ENCODE results near the gene FAM131A.

Gene FAM131A

DNA sequence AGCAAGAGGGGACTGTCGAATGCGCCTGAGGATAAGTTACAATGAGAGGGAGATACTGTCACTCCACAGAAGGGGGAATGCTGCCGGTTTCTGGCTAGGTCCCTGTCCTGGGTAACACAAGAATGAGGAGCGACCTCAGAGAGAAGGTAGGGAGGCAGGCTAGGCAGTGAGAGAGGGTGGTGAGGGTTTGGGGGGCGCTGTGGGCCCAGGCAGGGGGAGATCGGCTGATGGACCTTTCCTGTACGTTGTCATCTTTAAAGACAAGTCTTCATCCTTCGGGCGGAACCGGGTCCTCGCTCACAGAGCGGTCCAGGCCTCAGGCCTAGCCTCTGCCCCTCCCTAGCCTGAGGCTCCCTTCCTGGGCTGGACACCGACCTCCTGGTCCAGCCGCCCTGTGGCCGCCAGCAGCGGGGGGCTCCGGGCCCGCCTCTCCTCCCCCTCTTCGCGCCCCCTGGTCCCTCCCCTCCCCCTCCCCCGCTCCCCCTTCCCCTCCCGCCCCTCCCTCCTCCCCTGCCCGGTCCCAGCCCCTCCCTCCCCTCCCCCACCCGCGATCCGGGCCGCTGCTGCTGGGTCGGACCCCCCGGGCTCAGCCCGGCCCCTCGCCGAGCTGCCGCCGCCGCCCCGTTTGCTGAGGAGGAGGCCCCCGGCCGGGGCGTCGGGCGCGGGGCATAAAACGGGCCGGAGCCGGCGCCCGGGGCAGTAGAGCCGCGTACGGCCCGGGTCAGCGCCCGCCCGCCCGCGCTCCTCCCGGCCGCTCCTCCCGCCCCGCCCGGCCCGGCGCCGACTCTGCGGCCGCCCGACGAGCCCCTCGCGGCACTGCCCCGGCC lies 42.2 kb downstream of the FAM131A start, which contains the start of gene CHRD:
CHRD (plus strand) TSS at position 697 of the 827 bp plus-strand sequence. CDS start 265 bp downstream, outside the sequence.
- no peak for DNase-seq

DNA sequence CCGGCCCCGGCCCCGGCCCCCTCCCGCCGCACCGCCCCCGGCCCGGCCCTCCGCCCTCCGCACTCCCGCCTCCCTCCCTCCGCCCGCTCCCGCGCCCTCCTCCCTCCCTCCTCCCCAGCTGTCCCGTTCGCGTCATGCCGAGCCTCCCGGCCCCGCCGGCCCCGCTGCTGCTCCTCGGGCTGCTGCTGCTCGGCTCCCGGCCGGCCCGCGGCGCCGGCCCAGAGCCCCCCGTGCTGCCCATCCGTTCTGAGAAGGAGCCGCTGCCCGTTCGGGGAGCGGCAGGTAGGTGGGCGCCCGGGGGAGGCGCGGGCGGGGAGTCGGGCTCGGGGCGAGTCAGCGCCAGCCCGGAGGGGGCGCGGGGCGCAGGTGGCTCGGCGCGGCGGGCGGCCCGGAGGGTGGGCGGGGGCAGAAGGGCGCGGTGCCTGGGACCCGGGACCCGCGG lies 42.8 kb downstream of the FAM131A start:
- DNase-seq, result peak in 1 of 2 experiments; percentile 40

DNA sequence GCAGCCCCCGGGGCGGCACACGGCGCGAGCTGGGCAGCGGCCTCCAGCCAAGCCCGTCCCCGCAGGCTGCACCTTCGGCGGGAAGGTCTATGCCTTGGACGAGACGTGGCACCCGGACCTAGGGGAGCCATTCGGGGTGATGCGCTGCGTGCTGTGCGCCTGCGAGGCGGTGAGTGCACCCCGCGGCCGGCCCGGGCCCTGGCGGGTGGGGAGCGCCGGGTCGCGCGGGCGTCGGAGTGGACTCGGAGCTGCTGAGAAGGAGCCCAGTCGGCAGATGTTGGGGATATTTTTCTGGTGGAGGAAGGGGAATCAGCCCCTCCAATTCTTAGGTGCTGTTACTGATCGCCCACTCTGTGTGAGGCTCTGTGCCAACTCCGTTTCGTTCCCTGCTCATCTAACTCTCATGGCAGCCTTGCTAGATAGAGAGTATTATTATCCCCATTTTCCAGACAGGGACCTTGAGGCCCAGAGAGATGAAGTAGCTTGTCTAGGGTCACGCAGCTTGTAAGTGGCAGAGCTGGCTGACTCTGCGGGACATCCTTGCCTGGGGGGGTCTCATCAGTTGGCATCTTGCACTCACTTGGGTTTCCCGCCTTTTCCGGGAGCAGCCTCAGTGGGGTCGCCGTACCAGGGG lies 43.3 kb downstream of the FAM131A start:
- DNase-seq, result no peak

DNA sequence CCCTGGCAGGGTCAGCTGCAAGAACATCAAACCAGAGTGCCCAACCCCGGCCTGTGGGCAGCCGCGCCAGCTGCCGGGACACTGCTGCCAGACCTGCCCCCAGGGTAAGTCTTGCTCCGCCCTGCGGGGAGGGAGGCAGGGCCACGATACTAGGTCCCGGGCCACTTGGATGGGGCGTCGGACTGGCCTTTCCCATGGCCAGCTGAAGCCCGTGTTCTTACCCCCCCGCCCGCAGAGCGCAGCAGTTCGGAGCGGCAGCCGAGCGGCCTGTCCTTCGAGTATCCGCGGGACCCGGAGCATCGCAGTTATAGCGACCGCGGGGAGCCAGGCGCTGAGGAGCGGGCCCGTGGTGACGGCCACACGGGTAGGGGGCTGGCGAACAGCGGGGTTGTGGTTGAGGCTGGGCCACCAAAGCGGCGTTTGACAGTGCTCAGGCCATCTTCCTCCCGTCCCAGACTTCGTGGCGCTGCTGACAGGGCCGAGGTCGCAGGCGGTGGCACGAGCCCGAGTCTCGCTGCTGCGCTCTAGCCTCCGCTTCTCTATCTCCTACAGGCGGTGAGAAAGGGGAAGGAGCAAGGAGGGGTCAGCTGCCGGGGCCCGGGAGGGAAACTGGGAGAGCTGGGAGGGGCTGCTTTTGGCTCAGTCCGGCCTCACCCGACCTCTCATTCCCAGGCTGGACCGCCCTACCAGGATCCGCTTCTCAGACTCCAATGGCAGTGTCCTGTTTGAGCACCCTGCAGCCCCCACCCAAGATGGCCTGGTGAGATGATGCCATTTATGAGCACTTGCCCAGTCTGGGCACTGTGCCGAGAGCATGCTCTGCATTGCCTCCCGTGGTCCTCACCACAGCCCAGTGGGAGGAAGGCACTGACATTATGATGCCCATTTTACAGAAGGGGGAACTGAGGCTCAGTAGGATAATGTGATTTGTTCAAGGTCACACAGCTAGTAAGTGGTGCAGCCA lies 44.1 kb downstream of the FAM131A start:
- peak in 1 of 2 experiments; percentile 10 for DNase-seq

DNA sequence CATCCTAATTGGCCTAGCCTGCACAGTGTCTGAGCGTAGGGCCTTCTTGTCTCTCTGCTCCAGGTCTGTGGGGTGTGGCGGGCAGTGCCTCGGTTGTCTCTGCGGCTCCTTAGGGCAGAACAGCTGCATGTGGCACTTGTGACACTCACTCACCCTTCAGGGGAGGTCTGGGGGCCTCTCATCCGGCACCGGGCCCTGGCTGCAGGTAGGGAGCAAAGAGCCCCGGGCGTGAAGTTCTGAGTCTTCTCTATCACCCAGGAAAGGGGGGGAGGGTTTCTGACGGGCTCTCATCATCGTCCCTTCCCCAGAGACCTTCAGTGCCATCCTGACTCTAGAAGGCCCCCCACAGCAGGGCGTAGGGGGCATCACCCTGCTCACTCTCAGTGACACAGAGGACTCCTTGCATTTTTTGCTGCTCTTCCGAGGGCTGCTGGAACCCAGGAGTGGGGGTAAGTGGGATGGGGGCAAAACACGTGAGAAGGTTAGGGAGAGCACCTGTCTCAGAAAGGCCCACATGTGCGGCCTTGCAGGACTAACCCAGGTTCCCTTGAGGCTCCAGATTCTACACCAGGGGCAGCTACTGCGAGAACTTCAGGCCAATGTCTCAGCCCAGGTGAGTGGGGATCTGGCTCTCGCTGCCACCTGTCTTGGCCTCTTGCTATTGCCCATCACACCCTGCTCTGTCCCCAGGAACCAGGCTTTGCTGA lies 45.1 kb downstream of the FAM131A start:
- DNase-seq, result no peak

DNA sequence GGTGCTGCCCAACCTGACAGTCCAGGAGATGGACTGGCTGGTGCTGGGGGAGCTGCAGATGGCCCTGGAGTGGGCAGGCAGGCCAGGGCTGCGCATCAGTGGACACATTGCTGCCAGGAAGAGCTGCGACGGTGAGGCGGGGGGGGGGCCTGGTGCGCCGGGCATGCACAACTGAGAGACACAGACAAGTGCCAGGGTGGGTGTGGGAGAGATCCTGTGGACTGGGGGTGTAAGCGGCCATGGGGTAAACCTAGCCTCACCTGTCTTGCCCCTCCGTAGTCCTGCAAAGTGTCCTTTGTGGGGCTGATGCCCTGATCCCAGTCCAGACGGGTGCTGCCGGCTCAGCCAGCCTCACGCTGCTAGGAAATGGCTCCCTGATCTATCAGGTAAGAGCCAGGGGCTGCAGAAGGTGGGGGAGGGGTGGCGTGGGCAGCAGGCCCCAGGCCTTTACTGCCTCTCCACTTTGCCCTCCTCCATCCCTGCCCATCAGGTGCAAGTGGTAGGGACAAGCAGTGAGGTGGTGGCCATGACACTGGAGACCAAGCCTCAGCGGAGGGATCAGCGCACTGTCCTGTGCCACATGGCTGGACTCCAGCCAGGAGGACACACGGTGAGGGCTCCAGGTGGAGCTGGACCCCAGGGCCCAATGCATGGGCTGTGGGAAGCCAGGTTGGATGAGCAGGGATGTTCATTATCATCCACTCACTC lies 45.8 kb downstream of the FAM131A start:
- no peak for DNase-seq

DNA sequence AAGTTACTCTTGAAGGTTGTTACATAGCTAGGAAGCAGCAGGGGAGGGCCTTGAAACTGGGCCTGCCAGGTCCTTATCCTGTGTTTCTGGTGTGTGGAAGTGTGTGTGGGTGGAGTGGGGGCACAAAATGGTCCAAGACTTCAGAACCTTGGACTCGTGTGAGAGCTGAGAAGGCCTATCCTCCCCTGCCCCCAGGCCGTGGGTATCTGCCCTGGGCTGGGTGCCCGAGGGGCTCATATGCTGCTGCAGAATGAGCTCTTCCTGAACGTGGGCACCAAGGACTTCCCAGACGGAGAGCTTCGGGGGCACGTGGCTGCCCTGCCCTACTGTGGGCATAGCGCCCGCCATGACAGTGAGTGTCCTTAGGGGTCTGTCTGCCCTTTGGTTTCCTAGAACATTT lies 46.9 kb downstream of the FAM131A start:
- no peak for DNase-seq

DNA sequence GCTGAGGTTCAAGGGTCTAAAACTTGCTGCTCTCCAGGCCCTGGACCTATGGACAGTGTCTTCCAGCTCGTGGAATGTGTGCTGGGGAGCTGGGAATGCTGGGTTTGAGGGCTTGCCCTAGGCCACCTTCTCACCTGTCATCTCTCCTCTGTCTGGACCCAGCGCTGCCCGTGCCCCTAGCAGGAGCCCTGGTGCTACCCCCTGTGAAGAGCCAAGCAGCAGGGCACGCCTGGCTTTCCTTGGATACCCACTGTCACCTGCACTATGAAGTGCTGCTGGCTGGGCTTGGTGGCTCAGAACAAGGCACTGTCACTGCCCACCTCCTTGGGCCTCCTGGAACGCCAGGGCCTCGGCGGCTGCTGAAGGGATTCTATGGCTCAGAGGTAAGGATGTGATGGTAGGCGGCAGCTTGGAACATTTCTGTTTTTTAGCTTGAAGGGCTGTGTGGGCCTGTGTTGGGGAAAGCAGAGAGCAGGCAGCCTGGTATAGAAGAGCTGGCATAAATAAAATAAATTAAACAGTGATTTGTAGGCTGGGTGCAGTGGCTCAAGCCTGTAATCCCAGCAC lies 47.5 kb downstream of the FAM131A start:
- no peak for DNase-seq

DNA sequence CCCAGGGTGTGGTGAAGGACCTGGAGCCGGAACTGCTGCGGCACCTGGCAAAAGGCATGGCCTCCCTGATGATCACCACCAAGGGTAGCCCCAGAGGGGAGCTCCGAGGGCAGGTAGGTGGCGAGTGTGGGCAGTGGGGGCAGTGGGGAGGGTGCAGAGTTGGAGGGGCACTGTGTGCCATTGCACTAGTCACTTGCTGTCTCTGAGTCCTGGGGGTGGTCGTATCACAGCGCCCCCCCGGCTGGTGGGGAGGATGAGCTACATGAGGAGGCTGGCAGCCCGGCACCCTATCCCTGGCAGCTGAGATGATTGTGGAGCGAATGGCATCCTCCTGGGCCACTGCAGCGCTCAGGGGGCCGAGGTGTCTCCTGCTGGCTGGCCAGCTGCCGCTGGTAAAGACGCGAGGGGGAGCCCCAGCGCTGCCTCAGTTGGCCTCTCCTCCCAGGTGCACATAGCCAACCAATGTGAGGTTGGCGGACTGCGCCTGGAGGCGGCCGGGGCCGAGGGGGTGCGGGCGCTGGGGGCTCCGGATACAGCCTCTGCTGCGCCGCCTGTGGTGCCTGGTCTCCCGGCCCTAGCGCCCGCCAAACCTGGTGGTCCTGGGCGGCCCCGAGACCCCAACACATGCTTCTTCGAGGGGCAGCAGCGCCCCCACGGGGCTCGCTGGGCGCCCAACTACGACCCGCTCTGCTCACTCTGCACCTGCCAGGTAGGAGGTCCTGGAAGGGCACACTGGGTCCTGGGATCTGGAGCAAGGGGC lies 48.8 kb downstream of the FAM131A start:
- DNase-seq, result no peak

DNA sequence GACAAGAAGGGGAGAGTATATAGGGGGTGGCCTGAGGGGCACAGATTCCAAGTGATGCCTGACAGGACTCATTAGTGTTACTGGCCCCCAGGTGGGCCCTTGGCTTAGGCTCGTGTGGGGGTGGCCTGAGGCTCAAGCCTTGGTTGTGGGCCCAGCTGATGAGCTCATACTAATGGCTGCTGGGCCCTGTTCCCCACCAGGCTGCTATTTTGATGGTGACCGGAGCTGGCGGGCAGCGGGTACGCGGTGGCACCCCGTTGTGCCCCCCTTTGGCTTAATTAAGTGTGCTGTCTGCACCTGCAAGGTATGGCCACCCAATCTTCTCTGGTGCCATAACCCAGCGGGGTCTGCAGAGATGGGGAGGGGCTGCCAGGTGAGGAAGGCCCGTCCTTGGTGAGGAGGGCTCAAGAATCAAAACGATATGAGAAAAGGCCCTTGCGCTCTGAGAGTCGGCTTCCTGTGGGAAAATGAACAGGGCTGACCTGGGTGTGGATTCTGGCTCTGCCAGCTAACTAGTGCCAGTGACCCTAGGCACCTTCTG lies 49.8 kb downstream of the FAM131A start:
- no peak for DNase-seq

DNA sequence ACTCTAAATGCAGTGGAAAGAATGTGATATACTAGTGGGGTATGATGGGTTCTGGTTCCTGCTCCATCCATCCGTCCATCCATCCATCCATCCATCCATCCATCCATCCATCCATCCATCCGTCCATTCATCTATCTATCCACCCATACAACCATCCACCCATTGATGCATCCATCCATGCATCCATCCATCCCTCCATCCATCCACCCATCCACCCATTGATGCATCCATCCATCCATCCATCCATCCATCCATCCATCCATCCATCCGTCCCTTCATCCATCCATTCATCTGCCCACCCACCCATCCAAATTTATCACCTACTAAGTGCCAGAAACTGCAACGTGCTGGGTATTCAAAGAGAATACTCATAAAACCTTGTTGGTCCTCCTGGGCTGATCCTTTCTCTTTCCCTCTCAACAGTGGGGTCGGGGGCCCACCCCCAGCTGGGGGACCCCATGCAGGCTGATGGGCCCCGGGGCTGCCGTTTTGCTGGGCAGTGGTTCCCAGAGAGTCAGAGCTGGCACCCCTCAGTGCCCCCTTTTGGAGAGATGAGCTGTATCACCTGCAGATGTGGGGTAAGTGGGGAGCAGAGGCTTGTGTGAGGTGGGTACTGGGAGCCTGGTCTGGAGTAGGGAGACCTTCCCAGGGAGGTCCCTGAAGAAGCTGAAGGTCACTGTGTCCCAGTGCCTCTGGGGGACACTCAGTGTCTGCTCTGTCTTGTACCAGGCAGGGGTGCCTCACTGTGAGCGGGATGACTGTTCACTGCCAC lies 51.0 kb downstream of the FAM131A start:
- DNase-seq, result no peak

DNA sequence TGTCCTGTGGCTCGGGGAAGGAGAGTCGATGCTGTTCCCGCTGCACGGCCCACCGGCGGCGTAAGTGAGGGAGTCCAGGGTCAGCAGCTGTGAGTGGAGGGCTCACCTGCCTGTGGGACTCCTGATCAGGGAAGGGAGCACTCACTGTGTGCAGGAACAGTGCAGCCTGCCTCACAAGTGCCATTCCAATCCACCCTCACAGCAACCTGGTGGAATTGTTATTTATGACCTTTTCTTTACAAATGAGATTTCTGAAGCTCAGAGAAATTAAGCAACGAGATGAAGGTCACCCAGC lies 51.5 kb downstream of the FAM131A start:
- no peak for DNase-seq

DNA sequence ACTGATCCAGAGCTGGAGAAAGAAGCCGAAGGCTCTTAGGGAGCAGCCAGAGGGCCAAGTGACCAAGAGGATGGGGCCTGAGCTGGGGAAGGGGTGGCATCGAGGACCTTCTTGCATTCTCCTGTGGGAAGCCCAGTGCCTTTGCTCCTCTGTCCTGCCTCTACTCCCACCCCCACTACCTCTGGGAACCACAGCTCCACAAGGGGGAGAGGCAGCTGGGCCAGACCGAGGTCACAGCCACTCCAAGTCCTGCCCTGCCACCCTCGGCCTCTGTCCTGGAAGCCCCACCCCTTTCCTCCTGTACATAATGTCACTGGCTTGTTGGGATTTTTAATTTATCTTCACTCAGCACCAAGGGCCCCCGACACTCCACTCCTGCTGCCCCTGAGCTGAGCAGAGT lies 52.0 kb downstream of the FAM131A start:
- no peak for DNase-seq

DNA sequence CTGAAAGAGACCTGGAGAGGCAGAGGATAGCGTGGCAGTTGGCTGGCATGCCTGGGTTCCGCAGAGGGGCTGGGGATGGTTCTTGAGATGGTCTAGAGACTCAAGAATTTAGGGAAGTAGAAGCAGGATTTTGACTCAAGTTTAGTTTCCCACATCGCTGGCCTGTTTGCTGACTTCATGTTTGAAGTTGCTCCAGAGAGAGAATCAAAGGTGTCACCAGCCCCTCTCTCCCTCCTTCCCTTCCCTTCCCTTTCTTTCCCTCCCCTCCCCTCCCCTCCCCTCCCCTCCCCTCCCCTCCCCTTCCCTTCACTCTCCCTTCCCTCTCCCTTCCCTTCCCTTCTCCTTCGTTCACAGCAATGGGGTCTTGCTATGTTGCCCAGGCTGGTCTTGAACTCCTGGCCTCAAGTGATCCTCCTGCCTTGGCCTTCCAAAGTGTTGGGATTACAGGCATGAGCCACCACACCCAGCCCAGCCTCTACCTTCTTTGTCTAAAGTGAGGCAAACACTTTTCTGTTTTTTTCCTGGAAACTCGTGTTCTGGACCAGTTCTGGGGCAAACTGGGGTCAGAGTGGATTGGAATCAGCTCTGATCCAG lies 52.6 kb downstream of the FAM131A start:
- no peak for DNase-seq

DNA sequence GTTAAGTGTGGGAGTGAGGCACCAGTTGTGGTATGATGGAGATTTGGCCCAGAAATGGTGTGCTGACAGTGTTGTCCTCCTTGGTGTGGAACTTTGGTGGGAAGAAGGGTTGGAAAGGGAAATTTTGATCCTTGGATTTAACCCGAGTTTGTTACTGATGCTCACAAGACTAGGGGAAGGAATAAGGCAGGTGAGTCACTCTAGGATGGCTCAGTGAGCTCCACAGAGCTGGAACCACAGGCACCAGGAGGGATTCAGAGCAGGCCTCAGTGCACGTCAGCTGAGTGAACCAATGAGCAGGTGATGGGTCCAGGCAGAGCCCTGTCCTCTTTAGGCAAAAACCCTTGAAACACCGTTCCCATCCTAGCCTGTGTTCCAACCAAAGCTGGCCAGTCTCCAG lies 53.9 kb downstream of the FAM131A start:
- DNase-seq, result no peak

DNA sequence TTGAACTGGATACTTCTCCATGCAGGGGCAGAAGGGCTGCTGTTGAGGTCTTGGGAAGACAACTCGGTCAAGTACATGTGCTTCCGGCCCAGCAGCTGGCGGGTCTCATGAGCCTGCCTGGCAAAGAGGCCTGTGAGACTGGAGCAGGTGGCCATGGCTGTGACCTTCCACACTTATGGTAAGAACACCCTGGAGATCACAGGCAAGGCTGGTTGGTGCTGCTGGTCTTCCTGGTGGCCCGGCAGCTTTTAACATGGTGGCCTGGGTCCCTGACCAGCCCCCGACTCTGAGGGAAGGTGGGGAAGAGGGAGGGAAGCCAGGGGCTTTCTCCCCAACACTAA lies 57.9 kb downstream of the FAM131A start:
- no peak for DNase-seq

Data from stimulated activated CD4-positive, alpha-beta T cell treated with anti-CD3 and anti-CD28 coated beads, Interleukin-4, amount 100 ng/mL, for 4 hours (primary cell).